ENCODE data around the gene RASSF5. TPM values are rescaled to one million over a fixed set of nuclear protein-coding genes. Genes with fewer than 3 reads are reported as not detected.
A peak's percentile ranks its signal among the peaks of the same experiment; 100 is the strongest.

Gene RASSF5
- total RNA-seq, 1 experiment from 2014 or later: 0.68 TPM

DNA sequence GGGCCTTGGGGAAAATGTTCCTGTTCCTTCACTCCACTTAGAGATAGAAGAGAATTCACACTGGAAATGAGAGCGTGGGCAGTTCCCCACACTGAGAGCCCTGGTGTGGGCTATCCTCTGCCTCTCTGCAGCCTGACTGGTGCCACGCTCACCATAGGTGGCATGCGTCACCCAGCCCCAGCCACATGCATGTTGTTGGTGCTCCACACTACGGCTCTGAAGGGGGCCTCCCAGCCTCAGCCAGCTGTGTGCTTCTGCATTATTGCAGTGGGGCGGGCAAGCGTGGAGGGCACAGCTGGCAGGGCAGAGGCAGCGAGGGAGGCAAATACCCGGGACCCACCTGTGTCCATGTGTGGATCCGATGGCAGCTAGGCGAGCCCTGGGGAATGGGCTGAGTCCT, 14.7 kb upstream of the RASSF5 start:
- in situ Hi-C loops (cut with HindIII; ENCODE audit: low sequenced_read_pairs): no loop called here
- DNase-seq (ENCODE audit: low spot score): no peak

DNA sequence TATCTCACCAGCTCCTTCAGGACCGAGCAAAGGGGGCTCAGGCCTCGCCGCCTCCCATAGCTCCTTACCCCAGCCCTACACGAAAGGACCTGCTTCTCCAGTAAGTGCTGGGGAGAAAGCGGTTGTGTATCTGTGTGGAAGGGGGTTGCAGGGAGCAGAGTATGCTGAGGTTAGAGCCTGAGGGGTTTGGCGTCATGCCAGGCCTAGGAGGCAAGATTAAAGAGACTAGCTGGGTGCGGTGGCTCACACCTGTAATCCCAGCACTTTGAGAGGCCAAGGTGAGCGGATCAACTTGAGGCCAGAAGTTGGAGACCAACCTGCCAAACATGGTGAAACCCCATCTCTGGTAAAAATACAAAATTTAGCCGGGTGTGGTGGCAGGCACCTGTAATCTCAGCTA, 14.1 kb upstream of the RASSF5 start:
- in situ Hi-C loops (cut with HindIII; ENCODE audit: low sequenced_read_pairs): no loop called here
- no peak for DNase-seq (ENCODE audit: low spot score)

DNA sequence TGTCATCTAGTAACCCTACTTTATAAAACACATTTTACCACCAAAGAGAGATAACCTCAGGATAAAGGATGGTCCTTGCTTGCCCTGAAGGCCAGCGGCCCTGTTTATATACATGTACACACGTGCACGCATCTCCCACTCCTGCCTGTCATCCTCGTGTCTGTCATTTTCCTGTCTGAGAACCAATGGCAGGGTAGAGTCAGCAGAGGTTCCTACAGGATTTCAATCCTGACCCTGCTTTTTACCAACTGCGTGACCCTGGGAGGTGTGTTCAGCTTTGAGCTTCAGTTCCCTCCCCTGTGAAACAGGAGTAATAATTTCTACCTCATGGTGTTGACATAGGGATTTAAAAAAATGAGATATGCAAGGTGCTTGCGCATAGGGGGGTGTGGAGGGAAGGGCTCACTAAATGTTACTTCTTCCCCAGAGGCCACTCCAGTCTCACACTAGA, 12.3 kb upstream of the RASSF5 start:
- DNase-seq (ENCODE audit: low spot score): no peak
- in situ Hi-C loops (cut with HindIII; ENCODE audit: low sequenced_read_pairs): no loop called here

DNA sequence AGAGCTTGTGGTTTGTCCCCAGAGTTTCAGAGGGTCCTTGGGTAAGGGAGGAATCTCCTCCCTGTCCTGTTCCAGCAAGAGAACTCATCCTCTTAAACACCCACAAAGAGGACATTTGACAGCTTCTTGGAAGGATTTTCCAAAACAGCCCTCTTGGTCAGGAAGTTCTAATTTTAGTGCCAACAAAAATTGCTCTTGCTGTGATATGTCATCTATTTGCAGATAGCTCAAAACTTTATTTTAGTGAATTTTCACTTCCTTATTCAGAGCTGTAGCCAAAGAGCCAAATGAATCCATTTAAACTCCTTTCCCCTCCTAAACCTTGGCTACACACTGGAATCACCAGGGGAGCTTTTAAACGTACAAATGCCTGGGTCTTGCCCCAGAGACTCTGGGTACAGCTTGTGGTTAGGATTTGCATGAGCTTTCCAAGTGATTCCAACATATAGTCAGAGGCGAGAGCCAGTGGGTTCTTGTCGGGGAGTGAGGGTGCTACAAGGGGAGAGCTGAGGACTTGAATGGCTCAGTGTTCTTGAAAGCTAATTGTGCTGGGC, 11.8 kb upstream of the RASSF5 start:
- in situ Hi-C loops (cut with HindIII; ENCODE audit: low sequenced_read_pairs): no loop called here
- DNase-seq (ENCODE audit: low spot score): no peak

DNA sequence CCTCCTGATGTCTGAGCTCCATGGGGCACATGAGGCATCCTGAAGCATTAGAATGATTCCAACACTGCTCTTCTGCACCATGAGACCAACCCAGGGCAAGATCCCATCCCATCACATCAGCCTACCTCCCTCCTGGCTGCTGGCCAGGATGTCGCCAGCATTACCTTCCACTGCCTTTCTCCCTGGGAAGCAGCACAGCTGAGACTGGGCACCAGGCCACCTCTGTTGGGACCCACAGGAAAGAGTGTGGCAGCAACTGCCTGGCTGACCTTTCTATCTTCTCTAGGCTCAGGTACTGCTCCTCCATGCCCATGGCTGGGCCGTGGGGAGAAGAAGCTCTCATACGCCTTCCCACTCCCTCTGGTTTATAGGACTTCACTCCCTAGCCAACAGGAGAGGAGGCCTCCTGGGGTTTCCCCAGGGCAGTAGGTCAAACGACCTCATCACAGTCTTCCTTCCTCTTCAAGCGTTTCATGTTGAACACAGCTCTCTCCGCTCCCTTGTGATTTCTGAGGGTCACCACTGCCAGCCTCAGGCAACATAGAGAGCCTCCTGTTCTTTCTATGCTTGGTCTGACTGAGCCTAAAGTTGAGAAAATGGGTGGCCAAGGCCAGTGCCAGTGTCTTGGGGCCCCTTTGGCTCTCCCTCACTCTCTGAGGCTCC, 11.1 kb upstream of the RASSF5 start:
- DNase-seq (ENCODE audit: low spot score): no peak
- in situ Hi-C loops (cut with HindIII; ENCODE audit: low sequenced_read_pairs): no loop called here

DNA sequence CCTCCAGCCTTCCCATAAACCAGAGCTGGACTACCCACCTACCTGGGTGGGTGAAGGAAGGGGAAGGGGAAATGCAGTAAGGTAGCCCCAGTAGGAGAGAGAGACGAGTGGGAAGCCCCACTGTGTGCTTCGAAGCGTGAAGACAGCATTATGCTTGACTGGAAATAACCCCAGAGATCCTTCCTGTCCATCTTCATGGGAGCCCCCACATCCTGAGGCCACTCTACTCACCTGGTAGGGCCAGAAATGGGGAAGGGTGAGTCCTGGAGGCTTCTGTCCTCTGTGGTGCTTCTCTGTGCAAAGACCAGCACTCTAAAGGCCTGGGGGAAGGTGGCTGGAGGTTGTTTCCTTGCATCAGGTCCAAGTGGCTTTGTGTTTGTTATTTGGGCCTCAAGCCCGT, 10.0 kb upstream of the RASSF5 start:
- in situ Hi-C loops (cut with HindIII; ENCODE audit: low sequenced_read_pairs): no loop called here
- no peak for DNase-seq (ENCODE audit: low spot score)

DNA sequence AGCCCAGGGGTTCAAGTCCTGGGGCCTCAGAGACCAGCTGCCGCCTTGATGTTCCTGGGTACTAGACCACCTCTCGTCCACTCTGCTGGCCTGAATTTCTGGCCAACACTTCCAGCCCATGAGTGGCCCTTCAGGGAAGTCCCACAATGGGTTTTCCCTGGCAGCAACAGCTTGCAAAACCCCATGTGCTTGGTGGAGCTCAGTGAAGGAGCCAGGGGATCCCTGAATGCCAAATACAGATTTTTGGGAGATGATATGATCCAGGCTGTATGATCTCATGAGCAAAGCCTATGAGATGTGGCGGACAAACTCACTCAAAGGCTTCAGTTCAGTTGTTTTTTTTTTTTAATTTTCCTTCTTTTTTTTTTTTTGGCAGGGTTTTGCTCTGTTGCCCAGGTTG, 9.6 kb upstream of the RASSF5 start:
- DNase-seq (ENCODE audit: low spot score): no peak
- in situ Hi-C loops (cut with HindIII; ENCODE audit: low sequenced_read_pairs): no loop called here

DNA sequence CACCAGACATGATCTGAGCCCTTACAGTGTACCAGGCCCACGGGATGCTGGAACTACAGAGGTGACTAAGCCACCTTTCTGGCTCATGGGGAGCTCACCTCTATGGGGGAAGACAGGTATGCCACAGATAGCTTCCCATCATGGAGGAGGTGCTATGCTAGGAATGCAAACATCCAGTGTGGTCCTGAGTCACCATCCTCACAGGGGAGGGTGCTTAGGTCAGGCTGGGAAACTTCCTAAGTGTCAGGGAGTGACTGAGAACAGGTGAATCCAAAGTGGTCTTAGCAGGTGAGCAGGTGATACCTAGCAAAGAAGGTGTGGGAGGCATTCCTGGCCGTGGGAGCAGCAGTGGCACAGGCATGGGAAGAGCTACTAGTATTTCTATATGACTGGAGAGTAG, 8.6 kb upstream of the RASSF5 start:
- no peak for DNase-seq (ENCODE audit: low spot score)
- in situ Hi-C loops (cut with HindIII; ENCODE audit: low sequenced_read_pairs): no loop called here

DNA sequence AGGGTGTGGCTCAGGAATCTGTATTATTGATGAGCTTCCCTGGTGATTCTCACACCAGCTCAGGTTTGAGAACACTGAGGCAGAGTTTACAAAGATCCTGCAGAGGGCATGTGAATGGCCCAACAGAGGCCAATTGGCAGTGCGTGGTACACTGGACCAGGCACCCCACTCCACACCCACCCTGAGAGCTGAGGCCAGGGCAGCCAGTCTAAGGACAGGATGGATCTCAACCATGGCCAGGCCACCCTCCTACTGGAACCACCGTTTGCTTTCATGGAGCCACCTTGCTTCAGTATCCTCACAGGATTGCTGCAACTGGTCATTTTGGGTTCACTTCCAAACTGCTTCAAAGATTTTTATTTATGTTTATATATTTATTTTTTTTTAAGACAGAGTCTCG, 7.3 kb upstream of the RASSF5 start:
- in situ Hi-C loops (cut with HindIII; ENCODE audit: low sequenced_read_pairs): no loop called here

DNA sequence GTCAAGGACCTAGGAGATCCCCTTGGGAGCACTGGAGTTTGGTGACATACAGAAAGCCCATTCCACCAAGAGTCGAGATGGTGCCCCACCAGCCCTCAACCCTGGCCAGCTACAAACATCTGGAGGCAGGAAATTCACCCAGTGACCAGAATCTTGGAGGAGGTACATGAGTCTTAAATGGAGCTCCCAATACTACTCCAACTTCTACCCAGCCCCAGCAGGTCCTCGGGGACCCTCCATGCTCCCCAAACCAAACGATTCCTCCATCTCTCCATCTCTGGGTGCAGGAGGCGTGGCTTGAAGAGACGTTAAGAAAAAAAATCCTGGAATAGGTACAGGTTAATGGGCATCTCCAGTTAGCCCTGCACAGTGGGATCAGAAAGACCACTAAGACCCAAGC, 5.5 kb upstream of the RASSF5 start:
- in situ Hi-C loops (cut with HindIII; ENCODE audit: low sequenced_read_pairs): no loop called here
- DNase-seq (ENCODE audit: low spot score): no peak

More for the DNA sequence above, 7.3 kb upstream of the RASSF5 start:
- no peak for DNase-seq (ENCODE audit: low spot score)

DNA sequence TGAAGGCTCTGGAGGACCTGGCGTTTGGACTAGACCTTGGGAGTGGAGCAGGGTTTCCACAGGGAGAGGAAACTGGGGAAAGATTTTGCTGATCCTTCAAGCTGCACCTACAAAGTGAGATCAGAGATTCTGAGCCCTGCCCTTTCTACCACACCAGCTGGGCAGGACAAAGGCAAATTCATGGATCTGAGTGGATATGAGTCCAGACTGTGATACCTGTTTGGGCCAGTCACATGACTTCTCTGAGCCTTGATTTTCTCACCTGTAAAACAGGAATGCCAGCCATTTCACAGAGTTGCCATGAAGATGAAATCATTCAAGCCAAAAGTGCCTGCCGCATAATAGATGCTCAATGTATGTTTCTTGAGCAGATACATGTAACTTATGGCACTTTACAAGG, 4.9 kb upstream of the RASSF5 start:
- DNase-seq (ENCODE audit: low spot score): no peak
- in situ Hi-C loops (cut with HindIII; ENCODE audit: low sequenced_read_pairs): no loop called here

DNA sequence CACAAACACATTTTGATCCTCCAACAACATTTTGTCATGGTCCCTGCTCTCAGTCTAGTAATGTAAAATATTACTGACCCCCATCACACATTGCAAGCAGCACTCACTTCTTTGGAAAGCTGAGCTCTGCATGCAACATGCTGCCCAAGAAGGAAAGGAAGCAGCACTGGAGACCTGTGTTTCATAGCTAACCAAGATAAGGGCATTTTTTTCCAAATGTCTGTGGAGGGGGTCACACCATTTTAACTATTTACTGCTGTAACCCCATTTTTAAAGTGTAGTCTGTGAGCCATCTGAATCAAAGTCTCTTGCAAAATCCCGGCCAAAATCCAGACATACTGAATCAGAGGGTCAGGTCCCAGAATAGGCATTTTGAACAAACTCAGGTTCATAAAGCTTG, 4.5 kb upstream of the RASSF5 start:
- DNase-seq (ENCODE audit: low spot score): no peak
- in situ Hi-C loops (cut with HindIII; ENCODE audit: low sequenced_read_pairs): no loop called here

DNA sequence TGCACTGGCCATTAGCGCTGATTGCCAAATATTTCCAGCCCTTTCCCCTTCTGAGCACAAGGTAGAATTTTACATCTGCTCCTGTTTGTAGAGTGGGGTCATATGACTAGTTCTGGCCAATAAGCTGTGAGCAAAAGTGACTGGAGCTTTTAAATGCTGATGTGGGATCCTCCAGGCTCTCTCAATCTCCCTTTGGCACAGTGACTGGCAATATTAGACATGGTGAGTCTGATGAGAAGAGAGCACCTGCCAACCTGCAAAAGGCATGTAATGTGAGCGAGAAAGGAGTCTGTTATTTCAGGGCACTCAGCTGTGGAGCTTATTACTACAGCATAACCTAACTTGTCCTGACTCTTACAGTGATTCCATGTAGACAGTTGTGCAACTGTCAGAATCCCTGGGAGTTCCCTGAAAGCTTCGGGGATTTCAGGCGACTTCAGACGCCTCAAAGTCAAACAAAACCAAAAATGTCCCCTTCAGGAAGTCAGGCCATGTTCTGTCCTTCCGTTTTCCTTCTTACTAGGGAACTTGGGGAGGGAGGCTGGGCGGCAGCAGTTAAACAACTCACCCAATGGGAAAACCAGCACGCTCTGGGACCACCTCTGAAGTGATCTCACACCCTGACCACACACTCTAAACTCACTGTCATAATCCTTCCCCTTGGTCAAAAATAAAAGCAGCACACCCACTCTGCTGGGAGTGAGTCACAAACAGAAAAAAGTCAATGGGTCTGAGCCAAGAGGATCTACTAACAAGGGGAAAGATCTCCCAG, 3.6 kb upstream of the RASSF5 start:
- in situ Hi-C loops (cut with HindIII; ENCODE audit: low sequenced_read_pairs): no loop called here
- no peak for DNase-seq (ENCODE audit: low spot score)

DNA sequence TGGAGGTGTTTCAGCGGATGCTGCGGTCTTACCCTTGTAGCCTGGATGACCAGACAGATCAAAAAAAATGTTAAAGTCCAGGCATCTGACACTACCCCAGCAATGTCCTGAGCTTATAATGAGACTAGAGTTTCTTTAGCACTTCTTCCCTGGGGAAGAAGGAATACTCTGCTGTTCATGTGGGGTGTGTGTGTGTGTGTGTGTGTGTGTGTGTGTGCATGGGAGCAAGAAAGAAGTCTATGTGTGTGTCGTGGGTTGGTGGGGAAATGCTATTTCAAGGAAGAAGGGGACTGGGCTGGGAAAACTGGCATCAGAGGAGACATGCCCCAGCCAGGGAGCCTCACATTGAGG, 3.0 kb upstream of the RASSF5 start:
- in situ Hi-C loops (cut with HindIII; ENCODE audit: low sequenced_read_pairs): no loop called here
- no peak for DNase-seq (ENCODE audit: low spot score)

DNA sequence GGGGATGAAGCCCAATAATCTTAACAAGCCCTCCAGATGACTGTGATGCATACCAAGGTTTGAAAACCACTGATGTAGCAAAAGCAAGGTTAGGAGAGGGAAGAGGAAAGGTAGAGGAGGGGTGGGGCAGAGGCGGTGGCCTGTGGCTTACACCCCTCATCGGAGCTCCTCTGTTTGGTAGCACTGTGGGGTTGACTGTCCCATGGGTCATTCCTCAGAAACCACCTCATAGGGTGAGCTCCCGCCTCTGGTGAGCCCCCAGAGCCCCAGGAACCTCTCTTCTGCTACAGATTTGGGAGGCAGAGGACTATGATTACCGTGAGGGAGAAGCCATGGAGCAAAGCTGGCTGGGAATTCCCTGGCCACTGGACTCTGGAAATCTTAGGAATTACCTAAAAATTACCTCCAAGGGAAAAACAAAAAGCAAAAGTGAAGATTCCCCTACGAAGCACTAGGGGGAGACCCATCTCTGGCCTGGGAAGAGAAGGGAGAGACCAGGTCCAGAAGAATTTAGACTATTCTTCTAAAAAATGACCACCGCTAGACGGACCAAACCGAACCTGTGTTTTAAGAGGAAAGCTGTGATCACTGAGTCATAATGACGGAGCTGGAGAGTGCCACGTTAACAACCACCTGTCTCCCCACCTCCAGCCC, 1.5 kb upstream of the RASSF5 start:
- in situ Hi-C loops (cut with HindIII; ENCODE audit: low sequenced_read_pairs): no loop called here
- peak; percentile 11 for DNase-seq (ENCODE audit: low spot score)

DNA sequence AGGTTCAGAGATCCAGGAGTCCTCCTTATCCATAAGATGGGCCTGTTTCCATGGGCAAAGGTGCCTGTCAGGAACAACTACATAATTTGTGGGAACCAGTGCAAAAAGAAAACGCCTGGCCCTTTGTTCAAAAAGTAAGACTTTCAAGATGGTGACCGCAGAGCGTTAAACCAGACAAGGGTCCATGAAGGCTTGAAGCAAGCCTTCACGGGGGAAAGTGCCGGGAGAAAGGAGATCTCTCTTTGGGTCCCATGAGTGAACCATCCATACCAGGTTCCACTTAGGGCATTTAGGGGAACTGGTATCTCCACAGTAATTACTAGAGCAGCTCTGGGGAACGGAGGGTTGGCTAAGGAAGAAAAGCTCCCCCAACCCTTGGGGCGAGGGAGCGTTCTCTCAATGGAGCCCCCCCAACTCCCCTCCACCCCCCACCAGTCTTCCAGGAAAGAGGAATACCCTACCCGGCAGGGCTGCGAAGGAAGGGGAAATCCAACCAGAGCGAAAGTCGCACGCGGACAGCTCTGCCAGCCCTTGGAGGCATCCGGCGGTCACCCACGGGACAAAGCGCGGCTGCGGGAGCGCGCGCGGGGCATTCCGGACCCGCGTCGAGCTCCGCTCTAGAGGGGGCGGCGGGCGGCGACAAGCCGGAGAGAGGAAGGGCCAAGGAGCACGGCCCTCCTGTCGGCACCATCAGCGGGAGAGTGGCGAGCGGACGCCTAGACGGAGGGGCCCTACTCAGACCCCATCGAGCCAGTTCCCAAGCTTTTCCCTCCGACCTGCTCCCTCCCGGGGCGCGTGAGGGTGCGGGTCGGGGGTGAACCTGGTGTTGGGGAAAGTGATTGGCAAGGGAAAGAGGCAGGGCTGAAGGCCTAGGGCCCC, 687 bp upstream of the RASSF5 start:
- no peak for DNase-seq (ENCODE audit: low spot score)
- in situ Hi-C loops (cut with HindIII; ENCODE audit: low sequenced_read_pairs): no loop called here

DNA sequence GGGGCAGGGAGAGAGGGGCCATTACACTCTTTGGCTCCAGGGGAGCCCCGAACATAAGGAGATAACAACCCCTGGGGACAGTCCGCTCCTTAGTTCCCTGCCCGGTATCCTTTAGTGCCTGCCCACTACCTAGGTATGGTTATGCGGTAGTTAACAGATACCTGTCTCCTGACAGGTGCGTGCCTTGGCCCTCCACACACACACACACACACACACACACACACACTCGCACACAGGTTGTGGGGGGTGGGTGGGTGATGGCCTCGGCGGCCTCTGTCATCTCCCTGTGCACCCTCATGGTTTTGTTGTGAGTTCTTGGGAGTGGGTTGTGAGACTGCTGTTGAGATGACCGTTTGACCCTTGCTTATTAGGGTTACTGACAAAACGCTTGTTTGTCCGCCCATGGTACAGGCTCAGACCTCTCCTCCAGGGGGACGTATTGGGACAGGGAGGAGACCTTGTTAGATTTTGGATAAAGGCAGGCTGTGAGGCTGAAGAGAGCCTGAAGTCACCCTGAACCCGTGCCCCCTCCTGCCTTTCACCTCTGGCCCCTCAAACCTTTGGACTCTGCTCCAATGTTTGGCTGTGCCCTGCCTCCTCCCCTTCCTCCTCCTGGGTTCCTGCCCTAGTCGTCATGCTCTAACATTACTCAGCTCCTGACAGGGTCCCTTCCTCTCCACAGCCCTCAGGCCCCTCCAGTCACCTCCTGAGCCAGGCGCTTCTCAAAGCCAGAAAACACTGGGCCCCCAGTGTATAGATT, 979 bp downstream of the RASSF5 start:
- in situ Hi-C loops (cut with HindIII; ENCODE audit: low sequenced_read_pairs): no loop called here
- no peak for DNase-seq (ENCODE audit: low spot score)

DNA sequence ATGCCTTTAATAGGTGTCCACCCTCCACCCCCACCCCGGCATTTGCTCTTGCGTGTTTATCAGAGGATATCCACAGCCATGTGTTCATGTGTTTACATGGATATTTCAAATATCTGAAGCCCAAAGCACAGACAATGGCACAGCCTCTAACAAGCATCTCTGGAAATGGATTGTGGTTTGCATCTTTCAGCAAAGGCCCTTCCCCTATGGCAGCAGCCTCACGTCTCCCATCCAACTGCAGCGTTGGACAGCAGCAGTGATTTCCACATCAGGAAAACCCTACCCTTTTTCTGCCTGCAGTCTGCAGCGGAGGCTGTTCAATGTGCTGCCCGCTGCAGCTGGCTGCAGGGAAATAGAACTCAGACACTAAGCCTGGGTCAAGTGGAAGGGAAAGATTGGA, 1.6 kb downstream of the RASSF5 start:
- in situ Hi-C loops (cut with HindIII; ENCODE audit: low sequenced_read_pairs): no loop called here
- DNase-seq (ENCODE audit: low spot score): no peak

All from G401 (cell line).